IMR-90 (cell line): Measurements from ENCODE around the gene ROR2. TPM values are rescaled to one million over a fixed set of nuclear protein-coding genes. Genes with fewer than 3 reads are reported as not detected.

ENCODE experiments used
- ATAC-seq: fragments of 200-7000 bp; cut with Tn5 transposase; 2 replicates; pipeline ENCODE4 v1.9.1; 2020; ENCODE audit warnings: low read depth, mild to moderate bottlenecking, moderate library complexity
- BruUV-seq: library from RNA; stranded (reverse); fragments of 400-500 nt; replicated peaks from 2 replicates; lab custom pipeline; 2021; lab: Mats Ljungman, UMichigan
- CTCF ChIA-PET: fragments of 300-600 bp; formaldehyde crosslinking; extraction: SDS; loops from one replicate; lab custom pipeline; 2021; ENCODE audit warnings: antibody characterized with exemption; lab: Yijun Ruan, JAX
- POLR2A ChIA-PET: fragments of 300-600 bp; sonication (Branson Sonifier 250); formaldehyde crosslinking; loops from one replicate; lab custom pipeline; 2022; ENCODE audit warnings: antibody characterized with exemption; ENCODE audit not compliant: unreplicated experiment; lab: Charles Lee
- DNase-seq: peaks from one replicate; pipeline ENCODE4 v3.0.0; 2013
- H2AFZ ChIP-seq: replicated peaks from 2 replicates; pipeline ENCODE3; 2013; ENCODE audit warnings: low read length, mild to moderate bottlenecking; ENCODE audit not compliant: poor library complexity
- H2AK5ac ChIP-seq: 2 replicates; pipeline ENCODE4 v1.6.1; 2013; ENCODE audit warnings: low read depth, low read length, inconsistent platforms
- H2AK9ac ChIP-seq: replicated peaks from 2 replicates; pipeline ENCODE3; 2013; ENCODE audit warnings: mild to moderate bottlenecking, low read depth, low read length, moderate library complexity; ENCODE audit not compliant: poor library complexity
- H2BK120ac ChIP-seq: 2 replicates; pipeline ENCODE4 v1.6.1; 2013; ENCODE audit warnings: low read depth, low read length, inconsistent platforms
- H2BK15ac ChIP-seq: 3 replicates; pipeline ENCODE4 v1.6.1; 2013; ENCODE audit warnings: low read depth, low read length, inconsistent platforms
- H2BK20ac ChIP-seq: 2 replicates; pipeline ENCODE4 v1.6.1; 2013; ENCODE audit warnings: low read depth, mild to moderate bottlenecking, inconsistent platforms, low read length, moderate library complexity
- H2BK5ac ChIP-seq: 2 replicates; pipeline ENCODE4 v1.6.1; 2013; ENCODE audit warnings: mild to moderate bottlenecking, low read depth, low read length, inconsistent platforms; ENCODE audit not compliant: poor library complexity, severe bottlenecking
- H3K14ac ChIP-seq: replicated peaks from 2 replicates; pipeline ENCODE4 v1.6.1; 2013; ENCODE audit warnings: low read depth, low read length, inconsistent platforms
- H3K18ac ChIP-seq: 2 replicates; pipeline ENCODE4 v1.6.1; 2013; ENCODE audit warnings: low read depth, low read length, control low read depth
- H3K23ac ChIP-seq: 2 replicates; pipeline ENCODE4 v1.6.1; 2013; ENCODE audit warnings: low read depth, low read length, inconsistent platforms
- H3K27ac ChIP-seq: 2 replicates; pipeline ENCODE4 v1.5.1; 2013; ENCODE audit warnings: mild to moderate bottlenecking, control low read depth, low read length; ENCODE audit not compliant: insufficient read depth
- H3K27me3 ChIP-seq: 2 replicates; pipeline ENCODE4 v1.6.1; 2013; ENCODE audit warnings: low read length; ENCODE audit not compliant: control insufficient read depth, insufficient read depth
- H3K36me3 ChIP-seq: 2 replicates; pipeline ENCODE4 v1.6.1; 2013; ENCODE audit warnings: low read length, mixed read lengths; ENCODE audit not compliant: control insufficient read depth, insufficient read depth
- H3K4ac ChIP-seq: 2 replicates; pipeline ENCODE4 v1.6.1; 2013; ENCODE audit warnings: low read depth, low read length, inconsistent platforms
- H3K4me1 ChIP-seq: 2 replicates; pipeline ENCODE4 v1.6.1; 2013; ENCODE audit warnings: low read length, mixed read lengths; ENCODE audit not compliant: control insufficient read depth, insufficient read depth
- H3K4me2 ChIP-seq: 2 replicates; pipeline ENCODE4 v1.6.1; 2013; ENCODE audit warnings: low read depth, mild to moderate bottlenecking, control low read depth, low read length, moderate library complexity
- H3K4me3 ChIP-seq: 2 replicates; pipeline ENCODE4 v1.5.1; 2013; ENCODE audit warnings: low read depth, mild to moderate bottlenecking, control low read depth, low read length, moderate library complexity; ENCODE audit not compliant: insufficient read depth
- H3K56ac ChIP-seq: 2 replicates; pipeline ENCODE4 v1.6.1; 2013; ENCODE audit warnings: low read length, inconsistent platforms; ENCODE audit not compliant: insufficient read depth; ENCODE audit errors: extremely low read depth
- H3K79me1 ChIP-seq, 2 experiments: 2 replicates each; pipeline ENCODE4 v1.6.1; 2013; ENCODE audit warnings: low read length in 2 of 2, inconsistent platforms in 1 of 2, low read depth in 1 of 2
- H3K9ac ChIP-seq: 2 replicates; pipeline ENCODE4 v1.6.1; 2013; ENCODE audit warnings: low read depth, low read length, control low read depth
- H3K9me1 ChIP-seq: 2 replicates; pipeline ENCODE4 v1.6.1; 2013; ENCODE audit warnings: low read length, inconsistent platforms; ENCODE audit not compliant: insufficient read depth
- H3K9me3 ChIP-seq: 2 replicates; pipeline ENCODE4 v1.6.1; 2013; ENCODE audit warnings: low read length; ENCODE audit not compliant: control insufficient read depth, insufficient read depth
- H4K20me1 ChIP-seq: 2 replicates; pipeline ENCODE4 v1.6.1; 2013; ENCODE audit warnings: low read length, inconsistent platforms; ENCODE audit not compliant: insufficient read depth
- H4K5ac ChIP-seq: 2 replicates; pipeline ENCODE4 v1.6.1; 2013; ENCODE audit warnings: mild to moderate bottlenecking, low read depth, low read length, control low read depth
- H4K8ac ChIP-seq, 2 experiments: 2 replicates each; pipeline ENCODE4 v1.6.1; 2013; ENCODE audit warnings: low read depth in 2 of 2, low read length in 2 of 2, control low read depth in 1 of 2, inconsistent platforms in 1 of 2
- H4K91ac ChIP-seq: 2 replicates; pipeline ENCODE4 v1.6.1; 2013; ENCODE audit warnings: low read depth, low read length, inconsistent platforms; ENCODE audit not compliant: insufficient read depth
- BHLHE40 ChIP-seq: fragments of 150-350 bp; IDR thresholded peaks from 2 replicates; pipeline ENCODE4 v1.6.1; 2016; ENCODE audit warnings: mild to moderate bottlenecking, low read depth, low read length
- CEBPB ChIP-seq: IDR thresholded peaks from 2 replicates; pipeline ENCODE4 v1.6.1; 2012; ENCODE audit warnings: low read depth, low read length, improper control_type of control experiment
- CHD1 ChIP-seq: IDR thresholded peaks from 2 replicates; pipeline ENCODE4 v1.6.1; 2012; ENCODE audit warnings: low read depth, low read length, improper control_type of control experiment
- FOS ChIP-seq: fragments of 150-350 bp; IDR thresholded peaks from 2 replicates; pipeline ENCODE4 v1.6.1; 2016; ENCODE audit warnings: low read depth, low read length
- MAFK ChIP-seq: IDR thresholded peaks from 2 replicates; pipeline ENCODE4 v1.6.1; 2012; ENCODE audit warnings: low read depth, low read length, improper control_type of control experiment
- MAZ ChIP-seq: IDR thresholded peaks from 2 replicates; pipeline ENCODE4 v1.6.1; 2012; ENCODE audit warnings: low read depth, mild to moderate bottlenecking, low read length, improper control_type of control experiment, moderate library complexity, borderline replicate concordance
- MXI1 ChIP-seq: IDR thresholded peaks from 2 replicates; pipeline ENCODE4 v1.6.1; 2012; ENCODE audit warnings: low read depth, mild to moderate bottlenecking, low read length, moderate library complexity, borderline replicate concordance
- NFE2L2 ChIP-seq: fragments of 150-350 bp; IDR thresholded peaks from 2 replicates; pipeline ENCODE4 v1.6.1; 2016; ENCODE audit warnings: low read depth, mild to moderate bottlenecking, low read length
- POLR2A ChIP-seq: IDR thresholded peaks from 2 replicates; pipeline ENCODE4 v1.6.1; 2012; ENCODE audit warnings: mild to moderate bottlenecking, low read depth, low read length
- RAD21 ChIP-seq: IDR thresholded peaks from 2 replicates; pipeline ENCODE4 v1.6.1; 2012; ENCODE audit warnings: low read length, improper control_type of control experiment
- RCOR1 ChIP-seq: IDR thresholded peaks from 2 replicates; pipeline ENCODE4 v1.6.1; 2012; ENCODE audit warnings: mild to moderate bottlenecking, low read length, improper control_type of control experiment; ENCODE audit not compliant: insufficient replicate concordance
- RFX5 ChIP-seq: IDR thresholded peaks from 2 replicates; pipeline ENCODE4 v1.8.0; 2012; ENCODE audit warnings: low read depth, mild to moderate bottlenecking, low read length, moderate library complexity
- SMC3 ChIP-seq: fragments of 150-350 bp; IDR thresholded peaks from 2 replicates; pipeline ENCODE4 v1.6.1; 2016; ENCODE audit warnings: low read depth, mild to moderate bottlenecking, antibody characterized with exemption, low read length, moderate library complexity
- USF2 ChIP-seq: fragments of 150-350 bp; IDR thresholded peaks from 2 replicates; pipeline ENCODE4 v1.6.1; 2017; ENCODE audit warnings: mild to moderate bottlenecking, antibody characterized with exemption, low read length, low read depth
- WGBS, 2 experiments: methylation state at CpG; one replicate each; pipeline versions ENCODE4 v1.1.5 to v1.1.7; 2013; ENCODE audit warnings: missing lambda C conversion rate in 2 of 2; ENCODE audit not compliant: insufficient read length in 1 of 2; ENCODE audit errors: extremely low coverage in 2 of 2; 5-methylcytosine and 5-hydroxymethylcytosine counted together
- dilution Hi-C: fragments of 300-500 bp; cut with HindIII; formaldehyde crosslinking; loops from one replicate; pipeline ENCODE4 v1.14.3; 2018; ENCODE audit warnings: low sequenced_read_pairs; ENCODE audit not compliant: unreplicated experiment
- in situ Hi-C: fragments of 300-500 bp; cut with MboI; formaldehyde crosslinking; loops from 3 replicates; pipeline ENCODE4 v1.14.3; 2019; ENCODE audit warnings: low sequenced_read_pairs, inconsistent platforms, mixed read lengths
- intact Hi-C: fragments of 100-400 bp; cut with micrococcal nuclease; formaldehyde crosslinking; loops from 2 replicates; pipeline ENCODE4 v1.10.0; 2022
- polyA plus RNA-seq, 3 experiments: library from polyadenylated mRNA; depleted of rRNA; stranded (reverse); fragments of >200 nt; gene quantifications; 2 replicates each; pipeline ENCODE4 v1.2.3, GENCODE V29; 2012; ENCODE audit warnings: low replicate concordance in 1 of 3
- total RNA-seq: library from RNA; depleted of rRNA; stranded (reverse); fragments of >200 nt; gene quantifications from 2 replicates; pipeline ENCODE4 v1.2.3, GENCODE V29; 2012
- TF ChIP-seq, protein P1 (sequence below): conservative IDR thresholded peaks from 2 replicates; pipeline ENCODE4 v1.5.1; 2012; ENCODE audit warnings: mild to moderate bottlenecking, low read depth, low read length, improper control_type of control experiment

The ROR2 gene
- total and polyA plus RNA-seq, 2 of the 4 experiments (the other 2 are of a cell fraction): 2.3 to 4.8 TPM

DNA sequence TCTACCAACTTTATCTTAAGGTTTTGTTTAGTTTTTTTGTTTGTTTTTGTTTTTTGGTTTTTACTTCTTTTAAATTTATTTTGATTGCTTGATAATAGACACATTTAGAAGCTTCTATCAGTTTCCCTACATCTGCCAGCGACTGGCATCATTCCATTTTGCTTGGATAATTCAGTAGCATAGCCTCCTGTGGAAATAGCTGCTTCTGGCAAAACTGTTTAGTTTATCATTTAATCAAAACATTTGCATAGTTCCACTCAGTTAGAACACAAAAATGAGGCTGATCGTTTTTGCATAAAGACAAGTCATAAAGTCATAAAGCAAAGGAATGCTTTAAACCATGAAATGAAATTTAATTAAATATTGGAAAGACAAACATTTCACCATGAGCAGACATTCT is 392.7 kb downstream of the ROR2 start:
- Histone ChIP-seq H4K5ac (no peak overlapping the region), H2AFZ (no peak overlapping the region), H2AK5ac (no peak overlapping the region), H3K27me3 (no peaks in the 10 kb centered on the region), H3K27ac (no peak overlapping the region), H3K4ac (no peak overlapping the region), H2BK15ac (no peak overlapping the region), H3K9ac (no peak overlapping the region), H3K79me1 (no peaks in the 10 kb centered on the region), H4K8ac (no peak overlapping the region), H3K9me3 (peaks cover 5% of the 10 kb centered on the region), H4K91ac (no peak overlapping the region), H4K20me1 (no peaks in the 10 kb centered on the region), H3K23ac (no peak overlapping the region), H3K36me3 (no peaks in the 10 kb centered on the region), H3K56ac (no peak overlapping the region), H3K4me2 (no peak overlapping the region), H3K14ac (no peak overlapping the region), H3K4me1 (peaks cover 5% of the 10 kb centered on the region; the same call in 1 of the 2 replicates), H2BK20ac (no peak overlapping the region), H2BK120ac (no peak overlapping the region), H2AK9ac (no peak overlapping the region), H3K18ac (no peak overlapping the region), H2BK5ac (no peak overlapping the region), H3K9me1 (no peaks in the 10 kb centered on the region; the same call in 1 of the 2 replicates), H3K4me3 (no peak overlapping the region)
- ChIA-PET POLR2A (no interaction called here), CTCF (no interaction called here)
- no peak for TF ChIP-seq MXI1
- TF ChIP-seq RCOR1: no peak
- no peak for TF ChIP-seq USF2
- no peak for TF ChIP-seq CEBPB
- no peak for TF ChIP-seq MAZ
- no peak for TF ChIP-seq CHD1
- TF ChIP-seq, protein P1, sequence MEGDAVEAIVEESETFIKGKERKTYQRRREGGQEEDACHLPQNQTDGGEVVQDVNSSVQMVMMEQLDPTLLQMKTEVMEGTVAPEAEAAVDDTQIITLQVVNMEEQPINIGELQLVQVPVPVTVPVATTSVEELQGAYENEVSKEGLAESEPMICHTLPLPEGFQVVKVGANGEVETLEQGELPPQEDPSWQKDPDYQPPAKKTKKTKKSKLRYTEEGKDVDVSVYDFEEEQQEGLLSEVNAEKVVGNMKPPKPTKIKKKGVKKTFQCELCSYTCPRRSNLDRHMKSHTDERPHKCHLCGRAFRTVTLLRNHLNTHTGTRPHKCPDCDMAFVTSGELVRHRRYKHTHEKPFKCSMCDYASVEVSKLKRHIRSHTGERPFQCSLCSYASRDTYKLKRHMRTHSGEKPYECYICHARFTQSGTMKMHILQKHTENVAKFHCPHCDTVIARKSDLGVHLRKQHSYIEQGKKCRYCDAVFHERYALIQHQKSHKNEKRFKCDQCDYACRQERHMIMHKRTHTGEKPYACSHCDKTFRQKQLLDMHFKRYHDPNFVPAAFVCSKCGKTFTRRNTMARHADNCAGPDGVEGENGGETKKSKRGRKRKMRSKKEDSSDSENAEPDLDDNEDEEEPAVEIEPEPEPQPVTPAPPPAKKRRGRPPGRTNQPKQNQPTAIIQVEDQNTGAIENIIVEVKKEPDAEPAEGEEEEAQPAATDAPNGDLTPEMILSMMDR: no peak
- no peak for TF ChIP-seq MAFK
- no peak for TF ChIP-seq SMC3
- TF ChIP-seq BHLHE40: no peak
- no peak for TF ChIP-seq POLR2A
- no peak for TF ChIP-seq RAD21
- no peak for TF ChIP-seq FOS
- no peak for TF ChIP-seq RFX5
- TF ChIP-seq NFE2L2: no peak
- no CpG with 5 or more reads among the region's 2 CpGs for WGBS, 2 experiments
- peak; percentile 88 for ATAC-seq
- in situ Hi-C loops: no loop called here
- DNase-seq: peak; percentile 48
- dilution Hi-C loops: no loop called here
- intact Hi-C loops: loop anchor here (5.0 kb wide), 1 partner anchor 135 kb away; the partner anchor contains the start of gene NFIL3
- no TSS peak for BruUV-seq
